NCI-H526 (cell line): Measurements from ENCODE around the gene ARRDC2.
"Not testable (repeated sequence)": the region's sequence is repeated elsewhere in the genome, so short reads cannot be mapped to it uniquely, and the experiment has no call there.

Experiments
- DNase-seq, 2 experiments: peaks; one replicate each; lab custom pipeline; 2025; lab: John Stamatoyannopoulos, UW

ARRDC2 gene

DNA sequence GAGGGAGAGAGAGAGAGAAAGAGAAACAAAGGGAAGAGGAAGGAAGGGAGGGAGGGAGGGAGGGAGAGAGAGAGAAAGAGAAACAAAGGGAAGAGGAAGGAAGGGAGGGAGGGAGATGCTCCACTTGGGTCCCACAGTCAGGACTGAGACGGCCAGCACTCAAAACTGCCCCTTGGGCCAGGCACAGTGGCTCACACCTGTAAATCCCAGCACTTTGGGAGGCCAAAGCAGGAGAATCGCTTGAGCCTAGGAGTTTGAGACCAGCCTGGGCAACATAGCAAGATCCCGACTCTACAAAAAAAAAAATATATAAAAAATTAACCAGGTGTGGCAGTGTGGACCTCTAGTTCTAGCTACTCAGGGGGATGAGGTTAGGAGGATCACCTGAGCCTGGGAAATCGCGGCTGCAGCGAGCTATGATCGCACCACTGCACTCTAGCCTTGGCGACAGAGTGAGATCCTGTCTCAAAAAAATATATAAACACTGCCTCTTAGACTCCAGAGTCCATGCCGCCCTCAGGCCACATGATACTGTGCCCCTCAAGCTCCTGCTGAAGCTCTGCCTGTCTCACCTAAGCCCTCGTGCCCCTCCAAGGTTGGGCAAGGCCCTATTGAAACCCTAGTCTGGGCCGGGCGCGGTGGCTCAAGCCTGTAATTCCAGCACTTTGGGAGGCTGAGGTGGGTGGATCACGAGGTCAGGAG is 8.4 kb downstream of the ARRDC2 start:
- no peak for DNase-seq

- no peak for DNase-seq
Measured at GRCh38 chr19:18017275-18018083, 9.5 kb downstream of the ARRDC2 start.

- DNase-seq = no peak
Measured at GRCh38 chr19:18020212-18021085, 12.5 kb downstream of the ARRDC2 start.

DNA sequence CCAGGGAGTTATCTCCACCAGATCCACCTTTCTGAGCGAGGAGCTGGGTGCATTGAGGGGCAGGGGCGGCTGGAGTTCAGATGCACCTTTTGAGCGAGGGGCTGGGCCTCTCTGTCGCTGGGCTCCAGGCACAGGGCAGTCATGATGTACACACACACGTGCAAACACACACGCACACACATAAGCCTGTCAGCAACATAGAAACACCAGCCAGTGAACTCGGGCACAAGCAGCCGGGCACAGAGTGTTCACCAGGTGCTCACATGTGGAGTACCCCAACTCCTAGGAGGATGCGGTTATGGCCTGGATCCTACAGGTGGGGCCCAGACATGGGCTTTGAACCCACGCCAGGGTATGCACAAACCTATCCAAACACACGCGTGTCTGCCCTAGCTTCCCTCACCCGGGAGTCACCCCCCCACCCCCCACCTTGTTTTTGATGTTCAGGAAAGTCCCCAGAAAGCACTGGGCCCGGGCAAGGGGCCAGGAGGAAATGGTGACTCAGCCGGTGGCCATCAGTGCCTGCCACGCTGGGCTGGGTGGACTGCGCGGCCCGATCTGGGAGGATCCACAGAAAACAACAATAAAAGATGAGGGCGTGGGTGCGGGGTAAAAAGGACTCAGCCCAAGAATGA is 13.3 kb downstream of the ARRDC2 start:
- DNase-seq = no peak

DNA sequence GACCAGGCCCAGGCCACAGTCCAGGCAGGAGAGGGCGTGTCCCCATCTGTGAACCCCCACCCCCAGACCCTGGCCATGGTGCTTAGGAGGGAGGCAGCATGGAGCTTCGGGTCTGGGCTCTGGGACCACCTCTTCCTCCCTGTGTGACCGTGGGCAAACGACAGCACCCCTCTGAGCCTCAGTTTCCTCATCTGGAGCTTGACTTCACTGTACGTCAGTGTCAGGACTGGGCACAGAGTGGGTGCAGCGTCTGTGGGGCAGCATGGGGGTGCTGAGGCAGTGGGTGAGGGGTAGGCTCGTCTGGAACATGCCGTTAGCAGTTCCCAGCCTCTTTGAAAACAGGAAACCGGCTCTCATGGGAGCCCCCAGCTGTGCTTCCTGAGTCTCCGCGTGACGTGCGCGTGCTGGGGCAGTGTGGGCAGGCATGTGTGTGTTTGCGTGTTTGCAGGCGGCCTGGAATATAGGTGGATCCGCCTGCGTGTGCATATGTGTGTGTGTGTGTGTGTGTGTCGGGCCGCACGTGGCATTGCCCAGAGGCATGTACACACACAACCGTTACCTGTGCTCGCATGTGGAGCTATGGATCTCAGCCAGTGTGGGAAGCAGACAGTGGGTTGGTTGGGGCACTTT is 15.8 kb downstream of the ARRDC2 start:
- DNase-seq = no peak

GRCh38 chr19:18027151-18027550 is 19.2 kb downstream of the ARRDC2 start:
- no peak for DNase-seq

- no peak for DNase-seq
Measured at GRCh38 chr19:18029617-18030338, 21.8 kb downstream of the ARRDC2 start.

GRCh38 chr19:18031401-18031800 is 23.4 kb downstream of the ARRDC2 start:
- not testable (repeated sequence) for DNase-seq

DNA sequence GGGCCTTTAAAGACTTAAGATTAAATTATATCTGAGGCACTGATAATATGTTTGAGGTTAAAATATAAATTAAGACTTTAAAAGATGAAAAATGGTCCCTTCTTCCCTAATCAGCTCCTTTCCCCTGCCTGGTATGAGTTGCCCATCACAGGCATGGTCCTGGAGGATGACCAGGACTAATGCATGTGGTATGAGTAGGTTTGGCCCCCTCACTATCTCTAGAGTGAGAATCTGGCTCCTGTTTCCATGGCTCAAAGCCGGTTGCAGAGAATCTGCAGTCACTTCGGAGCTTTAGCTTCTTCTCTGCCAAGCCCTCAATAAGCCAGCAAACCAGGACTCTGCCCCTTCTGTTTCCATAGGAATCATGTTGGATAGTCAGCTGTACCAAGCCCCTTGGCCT is 24.1 kb downstream of the ARRDC2 start:
- not testable (repeated sequence) for DNase-seq

DNA sequence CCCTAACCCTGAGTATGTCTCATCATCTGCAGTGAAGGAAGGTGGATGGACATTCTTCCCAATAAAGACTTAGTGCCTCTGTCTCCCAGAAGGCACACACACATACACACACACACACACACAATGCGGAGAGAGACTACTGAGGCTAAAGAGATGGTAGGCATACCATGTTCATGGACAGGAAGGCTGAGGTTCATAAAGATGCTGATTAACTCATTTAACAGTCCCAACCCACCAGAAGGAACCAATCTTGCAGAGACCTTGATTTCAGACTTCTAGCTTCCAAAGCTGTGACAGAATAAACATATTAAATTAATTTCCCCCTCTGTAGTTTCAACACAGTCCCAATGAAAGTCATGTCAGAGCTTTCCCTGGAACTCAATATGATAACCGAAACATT is 33.1 kb downstream of the ARRDC2 start:
- no peak for DNase-seq

- no peak for DNase-seq
Measured at GRCh38 chr19:18043676-18044075, 35.7 kb downstream of the ARRDC2 start.

GRCh38 chr19:18044825-18045304 is 36.9 kb downstream of the ARRDC2 start:
- peak in 1 of 2 experiments; percentile 24 for DNase-seq

- DNase-seq = no peak
Measured at GRCh38 chr19:18045307-18046050, 37.5 kb downstream of the ARRDC2 start.

- no peak for DNase-seq
Measured at GRCh38 chr19:18046059-18046718, 38.2 kb downstream of the ARRDC2 start.

DNA sequence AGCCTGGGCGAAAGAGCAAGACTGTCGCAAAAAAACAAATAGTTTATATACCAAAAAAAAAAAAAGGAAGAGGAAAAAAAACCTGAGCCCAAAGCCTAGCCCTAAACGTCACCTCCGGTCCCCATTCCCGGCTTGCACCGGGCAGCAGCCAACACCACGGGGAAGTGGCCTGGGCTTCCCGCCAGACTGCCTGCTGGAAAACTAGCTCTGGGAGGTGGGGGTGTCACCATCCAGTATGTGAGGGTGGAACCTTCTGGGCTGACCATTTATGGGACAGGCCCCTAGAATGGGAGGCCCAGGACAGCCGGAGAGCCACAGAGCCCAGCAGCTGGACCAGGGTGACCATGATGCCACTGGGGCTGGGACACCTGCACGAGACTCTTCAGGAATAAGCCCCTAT is 41.4 kb downstream of the ARRDC2 start:
- DNase-seq = no peak

- no peak for DNase-seq
Measured at GRCh38 chr19:18051887-18052286, 43.9 kb downstream of the ARRDC2 start.

- no peak for DNase-seq
Measured at GRCh38 chr19:18053576-18054219, 45.7 kb downstream of the ARRDC2 start.

DNA sequence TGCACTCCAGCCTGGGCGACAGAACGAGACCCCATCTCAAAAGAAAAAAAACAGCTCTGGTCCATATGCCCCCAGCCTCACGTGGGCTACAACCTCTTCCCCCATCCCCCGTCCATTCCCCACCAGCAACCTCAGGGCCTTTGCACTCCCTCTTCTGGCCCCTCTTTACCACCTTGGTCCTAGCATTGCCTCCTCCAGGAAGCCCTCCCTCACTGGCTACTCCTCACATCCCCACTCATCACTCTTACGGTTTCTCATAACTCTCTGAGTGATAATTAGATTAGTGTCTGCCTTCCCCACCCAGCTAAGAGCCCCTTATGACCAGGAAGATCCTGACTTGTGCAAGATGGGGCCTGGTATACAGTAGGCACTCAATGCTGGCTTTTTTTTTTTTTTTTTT is 48.0 kb downstream of the ARRDC2 start:
- no peak for DNase-seq

GRCh38 chr19:18057557-18057956 is 49.6 kb downstream of the ARRDC2 start:
- DNase-seq = no peak
